ENCODE data around the gene NEDD4L. TPM values are rescaled to one million over a fixed set of nuclear protein-coding genes. Genes with fewer than 3 reads are reported as not detected.

NEDD4L gene
- total RNA-seq, 1 experiment from 2014 or later = 54.1 TPM

DNA sequence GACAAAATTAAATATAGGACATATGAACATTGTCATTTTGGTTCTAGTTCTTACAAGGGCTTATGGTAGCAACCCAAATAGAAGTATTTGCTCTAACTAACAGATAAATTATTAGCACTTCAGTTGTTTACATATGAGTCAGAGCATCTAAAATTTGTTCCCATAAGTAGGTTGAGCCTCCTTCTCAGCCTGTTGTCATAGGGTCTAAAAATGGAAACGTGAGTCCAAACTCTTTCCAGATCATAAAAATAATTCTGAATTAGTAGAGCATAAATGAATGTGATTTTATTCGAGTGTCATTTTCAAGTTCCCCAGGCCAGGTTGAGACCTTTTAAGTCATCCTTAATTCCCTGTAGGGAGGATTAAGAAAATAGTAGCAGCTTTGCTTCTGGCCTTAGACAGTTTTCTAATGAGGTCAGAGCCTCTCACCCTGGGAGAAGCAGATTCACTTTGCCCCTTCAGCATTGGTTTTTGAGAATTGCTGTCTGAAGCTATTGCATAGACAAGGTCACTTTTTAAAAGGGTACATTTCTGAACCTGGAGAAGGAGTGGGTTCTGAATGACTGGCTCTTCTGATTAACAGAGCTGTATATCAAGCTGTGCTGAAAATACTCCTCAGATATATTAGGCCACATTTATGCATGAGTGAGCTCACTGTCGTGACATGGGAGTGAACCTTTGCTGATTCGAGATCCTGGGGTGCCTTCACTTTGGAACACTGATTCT, 164.3 kb downstream of the NEDD4L start:
- peak; percentile 78 for DNase-seq (ENCODE audit: low read depth)

DNA sequence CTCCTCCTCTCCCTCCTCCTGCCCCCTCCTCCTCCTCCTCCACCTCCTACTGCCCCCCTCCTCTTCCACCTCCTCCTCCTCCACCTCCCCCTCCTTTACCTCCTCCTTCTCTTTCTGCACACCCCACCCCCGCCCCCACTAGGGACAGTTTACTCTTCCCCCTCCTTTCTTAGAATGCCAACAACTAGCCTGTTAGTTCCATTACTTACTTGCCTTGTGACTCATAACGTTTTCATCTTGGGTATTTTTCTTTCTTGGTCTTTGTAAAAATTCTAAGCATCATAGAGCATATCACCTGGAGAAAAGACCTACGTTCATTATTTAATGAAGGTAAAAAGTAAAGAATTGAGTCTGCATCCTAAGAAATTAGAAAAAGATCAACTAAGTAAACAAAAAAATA, 165.3 kb downstream of the NEDD4L start:
- DNase-seq (ENCODE audit: low read depth) = peak; percentile 73

DNA sequence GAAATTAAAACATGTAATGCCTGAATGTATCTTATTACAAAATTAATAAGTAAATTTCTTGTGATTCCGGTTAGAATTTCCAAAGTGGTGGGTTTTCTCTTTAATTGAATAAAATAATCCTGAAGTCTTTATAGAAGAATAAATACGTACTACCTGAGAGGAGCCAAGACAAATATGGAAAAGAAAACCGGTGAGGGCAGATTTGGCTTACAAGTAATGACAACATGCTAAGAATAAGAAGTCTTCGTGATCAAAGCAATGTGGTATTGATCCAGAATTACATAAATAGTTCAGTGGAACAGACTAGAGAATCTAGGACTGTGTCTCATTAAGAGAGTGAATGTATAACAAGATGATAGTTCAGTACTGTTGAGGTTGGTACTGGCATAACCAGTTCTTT, 167.5 kb downstream of the NEDD4L start:
- DNase-seq (ENCODE audit: low read depth) = no peak

DNA sequence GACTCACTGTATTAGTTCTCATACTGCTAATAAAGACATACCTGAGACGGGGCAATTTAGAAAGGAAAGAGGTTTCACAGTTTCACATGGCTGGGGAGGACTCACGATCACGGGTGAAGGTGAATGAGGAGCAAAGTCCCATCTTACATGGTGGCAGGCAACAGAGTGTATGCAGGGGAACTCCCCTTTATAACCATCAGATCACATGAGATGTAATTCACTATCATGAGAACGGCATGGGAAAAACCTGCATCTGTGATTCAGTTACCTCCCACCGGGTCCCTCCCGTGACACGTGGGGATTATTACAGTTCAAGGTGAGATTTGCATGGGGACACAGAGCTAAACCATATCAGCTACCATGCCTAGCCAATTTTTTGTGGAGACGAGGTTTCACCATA, 168.2 kb downstream of the NEDD4L start:
- no peak for DNase-seq (ENCODE audit: low read depth)

DNA sequence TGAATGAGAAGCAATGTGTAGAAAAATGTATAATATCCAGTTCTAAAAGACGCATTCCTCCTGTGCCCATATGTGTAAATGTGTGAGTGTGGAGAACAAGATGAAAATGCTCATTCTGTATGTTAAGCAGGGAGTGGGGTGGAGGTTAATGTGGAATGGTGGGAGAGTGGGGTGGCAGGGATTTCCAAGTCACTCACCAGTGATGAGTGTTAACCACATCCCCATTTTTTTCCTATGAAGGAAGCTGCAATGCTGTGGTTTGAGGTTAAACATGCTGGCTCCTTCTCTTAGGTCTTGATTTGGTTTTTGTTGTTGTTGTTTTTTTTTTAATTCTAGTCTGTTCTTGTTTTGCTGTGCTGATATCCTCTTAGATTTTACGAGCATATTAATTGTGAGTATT, 169.4 kb downstream of the NEDD4L start:
- DNase-seq (ENCODE audit: low read depth) = peak; percentile 93

DNA sequence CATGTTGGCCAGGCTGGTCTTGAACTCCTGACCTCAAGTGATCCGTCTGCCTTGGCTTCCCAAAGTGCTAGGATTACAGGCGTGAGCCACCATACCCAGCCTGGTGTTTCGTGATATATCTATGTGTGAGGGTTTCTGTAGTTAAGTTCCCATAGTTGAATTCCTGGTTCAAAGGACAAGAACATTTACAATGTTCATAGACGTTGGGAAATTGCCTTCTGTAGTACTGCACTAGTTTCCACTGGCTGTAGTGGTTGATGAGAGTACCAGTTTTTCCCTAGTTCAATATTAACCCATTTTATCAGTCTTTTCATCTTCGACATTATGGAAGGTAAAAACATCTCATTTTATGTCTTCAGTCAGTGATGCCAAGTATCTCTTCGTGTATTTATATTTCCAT, 171.0 kb downstream of the NEDD4L start:
- DNase-seq (ENCODE audit: low read depth) = no peak

DNA sequence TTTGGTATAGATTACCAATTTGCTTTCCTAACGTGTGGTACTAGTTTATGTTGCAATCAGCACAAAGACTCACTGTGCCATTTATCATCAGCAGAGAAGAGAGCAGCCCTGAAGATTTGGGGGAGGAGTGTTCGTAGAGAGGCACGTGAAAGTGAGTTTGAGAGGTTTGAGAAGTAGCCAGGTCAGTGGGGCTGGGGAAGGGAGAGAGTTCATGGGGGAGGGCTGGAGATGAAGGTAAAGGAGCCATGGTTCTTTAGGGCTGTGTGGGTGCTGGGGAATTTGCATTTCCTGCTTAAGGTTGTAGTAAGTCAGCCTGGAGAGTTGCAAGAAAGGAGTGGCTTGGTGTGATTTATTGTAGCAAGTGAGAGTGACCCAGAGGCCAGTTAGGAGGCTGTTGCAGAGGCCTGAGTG, 172.1 kb downstream of the NEDD4L start:
- peak; percentile 68 for DNase-seq (ENCODE audit: low read depth)

DNA sequence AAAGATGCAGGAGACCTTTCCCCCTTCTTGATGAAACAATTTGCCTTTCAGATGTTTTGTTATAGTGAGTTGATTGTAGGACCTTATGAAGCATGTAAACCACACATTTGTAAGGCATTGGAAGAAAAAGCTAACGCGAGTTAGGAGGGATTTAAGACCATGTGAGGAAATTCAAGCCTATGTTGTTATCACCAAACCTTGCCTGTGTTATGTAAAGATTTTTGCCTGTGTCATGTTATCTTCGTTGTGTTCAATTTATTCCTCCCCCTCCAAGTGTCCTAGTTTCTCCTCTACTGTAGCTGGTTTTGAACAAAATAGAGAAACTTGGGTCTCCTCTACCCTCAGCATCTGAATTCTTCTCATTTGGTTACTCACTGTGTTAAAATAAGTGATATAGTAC, 173.0 kb downstream of the NEDD4L start:
- no peak for DNase-seq (ENCODE audit: low read depth)

DNA sequence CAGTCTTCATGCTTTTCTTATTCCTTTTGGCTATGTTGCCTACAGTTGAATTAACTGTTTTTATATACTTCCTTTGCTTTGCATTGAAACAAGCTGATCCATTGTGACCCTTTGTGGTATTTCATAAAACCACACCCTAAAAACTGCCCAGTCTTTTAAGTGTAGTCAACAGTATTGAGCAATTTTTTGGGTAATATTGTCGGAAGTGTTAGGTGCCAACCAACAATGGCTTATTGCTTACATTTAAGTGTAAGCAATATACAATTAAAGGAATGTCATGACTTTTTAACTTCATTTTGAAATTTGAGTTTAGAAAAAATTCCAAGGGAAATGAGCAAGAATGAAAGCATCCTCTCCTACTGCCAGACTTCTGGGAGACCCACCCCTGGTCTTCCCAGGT, 174.1 kb downstream of the NEDD4L start:
- DNase-seq (ENCODE audit: low read depth) = peak; percentile 55

DNA sequence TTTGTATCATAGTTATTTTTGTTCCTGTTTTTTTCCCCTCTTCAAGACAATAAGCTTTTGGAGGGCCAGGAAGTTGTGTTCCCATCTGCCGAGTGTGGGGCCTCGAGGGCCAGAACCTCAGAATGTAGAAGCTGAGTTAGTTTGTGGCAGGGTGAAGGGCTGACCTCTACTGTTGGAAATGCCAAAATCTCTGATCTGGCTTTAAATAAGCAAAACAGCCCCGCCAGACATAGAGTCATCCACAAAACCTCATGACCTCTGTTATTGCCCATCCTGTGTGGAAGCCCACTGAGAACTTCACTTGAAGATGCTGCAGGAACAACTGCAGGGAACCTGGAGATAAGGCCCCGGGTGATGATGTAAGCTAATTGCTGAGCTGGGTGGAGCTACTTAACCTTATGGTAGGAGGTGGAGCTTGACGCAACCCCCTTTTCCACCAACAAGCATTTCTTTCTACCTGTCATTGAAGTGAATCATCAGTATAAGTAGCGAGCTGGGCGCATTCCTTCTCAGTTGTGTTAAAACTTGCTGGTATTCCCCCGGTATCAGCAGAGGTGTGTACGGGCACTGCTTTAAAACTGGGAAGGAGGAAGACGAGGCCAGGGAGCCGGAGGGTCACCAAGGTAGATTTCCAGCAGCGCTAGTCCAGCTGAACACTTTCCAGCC, 177.2 kb downstream of the NEDD4L start:
- peak; percentile 96 for DNase-seq (ENCODE audit: low read depth)

DNA sequence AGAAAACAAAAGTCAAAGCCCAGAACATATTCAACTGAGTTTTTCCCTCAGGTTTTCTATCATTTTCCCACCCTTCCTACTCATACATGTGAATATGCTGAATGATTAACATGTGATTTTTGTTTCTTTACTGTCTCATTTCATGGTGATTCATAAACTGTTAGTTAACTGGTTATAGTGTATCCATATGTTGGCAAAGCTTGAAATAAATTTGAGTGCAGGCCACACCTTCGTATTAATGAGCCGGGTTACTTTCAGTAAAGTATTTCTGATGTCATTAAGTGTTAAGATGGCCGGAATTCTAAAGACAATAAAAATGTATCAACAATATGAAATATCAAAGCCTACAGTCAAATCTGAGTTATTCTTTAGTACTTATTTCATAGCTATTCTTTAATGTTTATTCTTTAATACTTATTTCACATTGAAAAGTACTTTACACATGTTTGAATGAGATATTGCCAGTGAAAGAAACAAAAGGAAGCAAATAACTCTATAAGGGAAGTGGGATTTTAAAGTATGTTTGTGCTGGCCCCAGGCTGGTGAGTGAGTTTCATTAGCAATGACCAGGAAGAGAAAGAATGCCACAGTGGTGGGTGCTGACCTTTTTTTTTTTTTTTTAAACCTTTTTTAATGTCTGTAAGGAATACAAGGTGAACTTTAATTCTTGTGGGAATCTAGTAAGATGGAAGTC, 178.6 kb downstream of the NEDD4L start:
- peak; percentile 70 for DNase-seq (ENCODE audit: low read depth)

DNA sequence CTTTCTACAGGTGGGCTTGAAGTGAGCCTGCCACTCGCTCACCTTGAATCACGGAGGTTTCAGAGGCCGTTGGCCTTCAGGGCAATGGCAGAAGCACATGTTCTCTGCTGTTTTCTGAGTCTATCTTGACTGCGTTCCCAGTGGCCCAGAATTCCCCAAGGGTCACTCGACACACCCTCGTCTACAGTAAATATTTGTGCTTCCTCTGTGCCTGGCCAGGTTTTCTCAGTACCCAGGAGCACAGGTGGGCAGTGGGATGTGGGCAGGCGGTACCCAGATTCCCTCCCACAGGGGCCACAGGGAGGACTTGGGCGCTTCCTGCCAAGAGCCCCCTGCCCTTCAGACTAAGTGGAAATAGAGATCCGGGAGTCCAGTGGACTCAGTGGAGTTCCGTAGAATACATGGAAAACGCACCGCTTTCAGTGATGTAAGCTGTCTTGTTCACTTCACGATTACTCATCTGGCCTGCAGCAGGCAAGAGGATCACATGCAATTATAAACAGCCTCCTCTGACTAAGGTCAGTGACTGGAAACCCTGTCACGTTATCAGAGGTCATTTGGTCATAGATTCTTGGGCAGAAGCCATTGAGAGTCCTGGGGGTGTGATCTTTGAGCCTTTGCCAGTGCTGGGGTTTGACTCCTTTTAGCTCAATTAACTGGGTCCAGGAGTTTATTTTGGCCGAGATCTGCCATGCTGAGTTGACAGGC, 179.8 kb downstream of the NEDD4L start:
- peak; percentile 98 for DNase-seq (ENCODE audit: low read depth)

DNA sequence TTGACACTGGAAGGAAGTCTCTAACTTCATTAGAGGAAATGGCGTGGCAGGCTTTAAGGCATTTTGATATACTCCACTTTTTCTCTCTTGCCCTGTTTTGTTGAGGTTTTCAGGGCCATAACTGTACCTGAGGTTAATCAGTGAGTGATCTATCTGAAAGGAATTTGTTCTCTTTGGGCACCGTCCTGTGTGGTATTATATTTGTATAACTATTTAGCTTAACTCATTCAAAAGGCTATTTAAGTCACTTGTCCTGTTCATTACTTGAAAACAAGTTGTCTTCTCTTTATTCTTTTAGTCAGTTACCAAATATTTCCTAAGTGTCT, 180.4 kb downstream of the NEDD4L start:
- no peak for DNase-seq (ENCODE audit: low read depth)

DNA sequence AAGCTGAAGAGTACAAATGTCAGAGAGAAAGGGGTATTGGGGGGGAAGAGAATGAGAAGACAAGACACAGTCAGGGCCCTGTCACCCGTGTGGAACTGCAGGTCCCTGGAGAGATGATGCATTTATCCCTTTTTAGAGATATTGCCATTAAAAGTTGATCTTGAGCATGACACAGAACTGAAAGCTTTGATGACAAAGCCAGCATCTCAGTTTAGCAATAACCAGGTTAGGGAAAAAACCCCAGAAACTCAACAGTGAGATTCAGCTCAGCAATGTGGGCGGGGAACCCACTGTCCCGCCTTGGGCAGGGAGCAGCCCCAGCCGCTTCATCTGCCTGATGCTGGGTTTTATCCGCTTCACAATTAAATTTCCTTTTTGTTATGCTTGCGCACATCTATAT, 181.1 kb downstream of the NEDD4L start:
- DNase-seq (ENCODE audit: low read depth) = no peak

DNA sequence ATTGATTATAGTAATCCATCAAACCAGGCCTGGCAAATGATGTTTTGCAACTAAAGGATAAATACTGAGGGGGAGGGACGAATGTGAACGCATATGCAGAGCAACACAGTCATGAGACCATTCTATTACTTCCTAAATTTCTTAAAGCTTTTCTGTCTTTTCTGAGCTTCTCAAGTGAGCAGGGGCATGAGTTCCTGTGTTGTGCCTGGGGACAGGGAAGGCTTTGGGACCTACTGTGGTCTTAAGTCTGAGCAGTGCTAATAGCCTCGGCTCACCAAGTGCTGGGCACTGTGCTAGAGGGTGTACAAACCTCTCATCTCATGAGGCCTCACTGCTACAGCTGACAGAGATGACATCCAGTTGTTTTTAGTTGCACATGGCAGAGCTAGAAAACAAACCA, 182.4 kb downstream of the NEDD4L start:
- DNase-seq (ENCODE audit: low read depth) = no peak

DNA sequence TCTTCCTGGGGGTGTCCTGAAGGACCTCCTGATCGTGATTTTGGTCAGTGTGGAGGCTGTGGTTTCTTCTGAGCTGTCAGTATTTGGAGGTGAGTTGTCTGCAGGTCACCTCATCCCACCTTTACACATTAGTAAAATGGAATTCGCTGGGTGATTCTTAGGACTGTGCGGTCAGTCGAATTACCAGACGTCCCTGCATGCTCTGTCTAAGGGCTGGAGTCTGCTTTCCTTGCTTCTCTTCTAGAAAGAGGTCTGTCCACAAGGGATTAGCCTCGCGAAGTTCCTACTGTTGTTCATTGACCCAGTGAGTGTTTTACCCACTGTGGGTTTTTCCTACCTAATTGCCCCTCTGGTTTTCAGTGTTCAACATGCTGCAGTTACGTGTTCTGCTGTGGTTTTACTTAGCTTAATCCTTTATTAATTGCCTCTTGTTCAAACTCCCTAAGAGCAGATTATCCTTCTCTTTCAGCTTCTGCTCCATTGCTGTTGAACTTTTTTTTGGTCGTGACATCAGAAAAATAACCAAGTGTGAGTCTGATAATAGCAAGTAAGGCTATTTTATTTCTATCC, 183.4 kb downstream of the NEDD4L start:
- DNase-seq (ENCODE audit: low read depth) = no peak

DNA sequence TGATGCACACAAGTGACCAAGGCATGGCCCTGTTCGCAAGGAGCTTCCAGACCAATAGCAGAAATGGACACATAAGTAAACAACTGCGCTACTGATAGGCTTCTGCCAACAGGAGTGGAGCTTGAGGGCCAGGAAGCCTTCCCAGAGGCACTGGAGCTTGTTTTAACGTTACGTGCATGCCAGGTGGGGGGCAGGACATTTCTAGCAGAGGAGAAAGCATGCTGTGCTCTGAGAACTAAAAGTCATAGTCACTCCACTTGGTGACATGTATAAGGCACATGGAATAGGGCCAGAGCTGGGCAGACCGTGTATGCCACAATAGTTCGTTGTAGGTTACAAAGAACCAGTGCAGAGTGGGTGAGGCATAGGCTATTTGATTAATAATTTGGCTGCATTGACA, 184.2 kb downstream of the NEDD4L start:
- DNase-seq (ENCODE audit: low read depth) = no peak

DNA sequence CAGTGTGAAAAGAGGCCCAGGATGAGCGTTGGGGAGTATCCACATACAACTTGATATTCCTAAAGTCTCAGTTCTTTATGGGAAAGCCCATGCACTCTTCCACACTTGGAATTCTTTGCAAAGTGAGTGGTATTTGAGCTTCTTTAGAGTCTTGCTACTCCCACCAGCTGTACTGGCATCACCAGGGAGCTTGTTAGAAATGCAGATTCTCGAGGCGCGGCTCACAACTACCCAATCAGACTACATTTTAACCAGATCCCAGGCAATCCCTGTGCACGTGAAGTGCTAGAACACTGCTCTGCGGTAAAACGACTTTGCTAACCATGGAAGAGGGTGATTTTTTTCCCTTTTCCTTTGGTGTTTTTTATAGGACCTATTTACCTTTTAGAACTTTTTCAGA, 184.7 kb downstream of the NEDD4L start:
- no peak for DNase-seq (ENCODE audit: low read depth)

DNA sequence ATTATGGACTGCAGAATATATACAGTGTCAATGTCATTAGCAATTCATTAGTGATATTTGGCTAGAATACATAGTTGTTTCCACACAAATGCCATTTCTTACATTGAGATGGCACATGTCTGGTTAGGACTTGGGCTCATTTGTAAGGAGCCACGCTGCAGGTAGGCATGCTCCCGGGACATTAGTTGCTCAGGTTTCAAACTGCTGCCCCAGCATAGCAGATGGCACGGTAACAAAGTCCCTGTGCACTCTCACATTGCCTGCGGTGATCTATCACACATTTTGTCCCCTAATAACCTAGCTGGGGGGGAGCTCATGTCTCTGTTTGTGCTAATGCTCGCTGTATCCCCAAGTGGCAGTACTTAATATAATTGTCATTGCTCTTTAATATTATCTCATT, 185.1 kb downstream of the NEDD4L start:
- DNase-seq (ENCODE audit: low read depth) = no peak

DNA sequence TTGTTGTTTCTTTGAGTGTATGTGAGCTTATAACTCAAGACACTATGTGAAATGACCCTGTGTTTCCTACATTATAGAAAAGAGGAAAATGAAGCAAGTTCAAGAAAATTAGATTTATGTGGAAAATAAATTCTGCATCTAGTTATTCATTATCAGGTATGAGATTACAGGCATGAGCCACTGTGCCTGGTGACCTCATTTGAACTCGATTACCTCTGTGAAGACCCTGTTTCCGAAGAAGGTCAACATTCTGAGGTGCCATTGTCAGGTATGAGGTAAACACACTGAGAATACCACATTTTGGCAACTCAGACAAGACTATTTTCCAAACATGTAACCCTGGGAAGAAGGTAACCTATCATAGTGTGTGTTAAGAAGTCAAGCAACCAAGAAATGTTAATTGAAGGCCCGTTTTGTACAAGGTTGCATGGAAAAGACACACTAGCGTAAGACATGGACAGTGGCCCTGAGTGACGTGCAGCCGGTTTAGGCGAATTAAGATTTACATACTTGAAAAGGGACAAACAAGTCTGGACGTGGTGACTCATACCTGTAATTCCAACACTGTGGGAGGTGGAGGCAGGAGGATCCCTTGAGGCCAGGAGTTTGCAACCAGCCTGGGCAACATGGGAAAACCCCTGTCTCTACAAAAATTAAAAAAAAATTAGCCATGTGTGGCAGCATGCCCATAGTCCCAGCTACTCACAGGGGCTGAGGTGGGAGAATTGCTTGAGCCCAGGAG, 186.6 kb downstream of the NEDD4L start:
- peak; percentile 94 for DNase-seq (ENCODE audit: low read depth)

DNA sequence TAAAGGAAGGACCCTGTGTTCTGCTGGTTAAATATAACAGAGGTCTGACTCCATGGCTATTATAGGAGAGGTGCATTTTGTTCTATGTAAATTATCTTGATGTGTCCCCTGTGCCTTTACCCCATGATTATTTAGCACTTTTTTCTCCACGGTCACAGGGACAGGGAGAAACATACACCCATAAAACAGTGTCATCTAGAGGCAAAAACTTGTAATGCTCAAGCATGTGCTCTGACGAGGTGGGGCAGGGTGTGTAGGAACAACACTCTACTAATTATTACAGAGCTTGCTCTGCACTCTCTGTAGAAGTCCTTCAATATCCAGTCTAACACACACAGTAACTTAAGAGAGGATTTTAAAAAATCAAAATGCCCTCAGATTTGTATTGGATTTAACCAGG, 187.9 kb downstream of the NEDD4L start:
- no peak for DNase-seq (ENCODE audit: low read depth)

DNA sequence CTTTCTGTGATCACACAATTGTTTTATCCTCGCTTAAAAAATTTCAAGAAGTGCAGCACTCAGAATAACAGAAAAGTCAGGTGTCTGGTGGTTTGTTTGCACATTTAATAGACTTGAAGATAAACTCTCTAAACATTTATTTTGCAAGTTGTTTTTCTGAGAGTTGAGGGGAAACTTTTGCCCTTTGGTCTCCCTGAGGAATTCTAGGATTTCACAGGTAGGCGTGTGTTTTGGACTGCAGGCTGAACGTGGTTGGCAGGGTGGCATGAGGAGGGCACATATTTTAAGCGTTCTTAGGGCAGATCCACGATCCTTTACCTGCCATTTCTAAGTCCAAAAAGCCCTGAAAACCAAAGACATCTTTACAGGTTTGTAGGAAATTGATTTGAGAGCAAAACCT, 188.6 kb downstream of the NEDD4L start:
- DNase-seq (ENCODE audit: low read depth) = no peak

Data from M059J (cell line).